ENCODE data around the gene TCL1B. TPM values are rescaled to one million over a fixed set of nuclear protein-coding genes. Genes with fewer than 3 reads are reported as not detected.

Gene TCL1B
- polyA plus RNA-seq, 6 donors from 2014 or later, result 15.0 to 44.0 (median 35.9) TPM

GRCh38 chr14:95675486-95675885, 10.7 kb upstream of the TCL1B start:
- Mint-ChIP-seq H3K27ac (peak overlapping the region in 5 of 6 donors; percentile 20 to 64 (median 44)), H3K4me1 (peaks cover 46 to 90% (median 76%) of the 10 kb centered on the region in 3 donors), H3K36me3 (peaks cover 29 to 40% of the 10 kb centered on the region in 2 donors), H3K9me3 (peaks cover 0 to 6% (median 0%) of the 10 kb centered on the region in 7 donors), H3K4me3 (peak overlapping the region in 4 of 8 donors; percentile 20 to 92 (median 36)), H3K27me3 (no peaks in the 10 kb centered on the region)
- ATAC-seq (ENCODE audit: low read depth in 2 of 2) (no peak), DNase-seq (no peak)

GRCh38 chr14:95677179-95677835, 8.9 kb upstream of the TCL1B start:
- H3K36me3 Mint-ChIP-seq, result peaks cover 18 to 29% of the 10 kb centered on the region in 2 donors
- H3K9me3 Mint-ChIP-seq, result peaks cover 0 to 6% (median 0%) of the 10 kb centered on the region in 7 donors
- peak overlapping the region in 5 of 6 donors; percentile 31 to 90 (median 84) for H3K27ac Mint-ChIP-seq
- no peaks in the 10 kb centered on the region for H3K27me3 Mint-ChIP-seq
- ATAC-seq (ENCODE audit: low read depth in 2 of 2) (peak; percentile 23 to 32), DNase-seq (no peak)
- H3K4me1 Mint-ChIP-seq, result peaks cover 47 to 90% (median 80%) of the 10 kb centered on the region in 3 donors
- peak overlapping the region in 7 of 8 donors; percentile 16 to 82 (median 47) for H3K4me3 Mint-ChIP-seq

DNA sequence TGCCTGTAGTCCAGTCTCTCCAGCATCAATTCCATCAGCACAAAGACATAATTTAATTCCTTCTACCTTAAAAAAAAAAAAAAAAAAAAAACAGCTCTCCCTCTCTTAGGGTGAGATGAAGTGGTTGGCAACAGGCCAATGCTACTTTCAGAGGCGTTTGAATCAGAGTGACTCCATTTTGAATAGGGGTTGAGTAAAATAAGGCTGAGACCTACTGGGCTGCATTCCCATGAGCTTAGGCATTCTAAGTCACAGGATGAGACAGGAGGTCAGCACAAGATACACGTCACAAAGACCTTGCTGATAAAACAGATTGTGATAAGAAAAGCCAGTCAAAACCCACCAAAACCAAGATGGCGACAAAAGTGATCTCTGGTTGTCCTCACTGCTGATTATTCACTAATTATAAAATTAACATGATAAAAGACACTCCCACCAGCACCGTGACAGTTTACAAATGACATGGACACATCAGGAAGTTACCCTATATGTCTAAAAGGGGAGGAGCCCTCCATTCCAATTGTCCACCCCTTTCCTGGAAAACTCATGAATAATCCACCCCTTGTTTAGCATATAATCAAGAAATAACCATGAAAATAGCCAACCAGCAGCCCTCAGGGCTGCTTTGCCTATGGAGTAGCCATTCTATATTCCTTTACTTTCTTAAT, 6.9 kb upstream of the TCL1B start:
- H3K9me3 Mint-ChIP-seq, result peaks cover 0 to 6% (median 2%) of the 10 kb centered on the region in 7 donors
- peaks cover 12 to 29% of the 10 kb centered on the region in 2 donors for H3K36me3 Mint-ChIP-seq
- H3K27me3 Mint-ChIP-seq, result no peaks in the 10 kb centered on the region
- H3K4me3 Mint-ChIP-seq, result peak overlapping the region in 5 of 8 donors; percentile 35 to 79 (median 63)
- H3K27ac Mint-ChIP-seq, result peak overlapping the region in 5 of 6 donors; percentile 28 to 80 (median 68)
- DNase-seq, result no peak
- peaks cover 58 to 92% (median 89%) of the 10 kb centered on the region in 3 donors for H3K4me1 Mint-ChIP-seq
- ATAC-seq (ENCODE audit: low read depth in 2 of 2), result no peak

DNA sequence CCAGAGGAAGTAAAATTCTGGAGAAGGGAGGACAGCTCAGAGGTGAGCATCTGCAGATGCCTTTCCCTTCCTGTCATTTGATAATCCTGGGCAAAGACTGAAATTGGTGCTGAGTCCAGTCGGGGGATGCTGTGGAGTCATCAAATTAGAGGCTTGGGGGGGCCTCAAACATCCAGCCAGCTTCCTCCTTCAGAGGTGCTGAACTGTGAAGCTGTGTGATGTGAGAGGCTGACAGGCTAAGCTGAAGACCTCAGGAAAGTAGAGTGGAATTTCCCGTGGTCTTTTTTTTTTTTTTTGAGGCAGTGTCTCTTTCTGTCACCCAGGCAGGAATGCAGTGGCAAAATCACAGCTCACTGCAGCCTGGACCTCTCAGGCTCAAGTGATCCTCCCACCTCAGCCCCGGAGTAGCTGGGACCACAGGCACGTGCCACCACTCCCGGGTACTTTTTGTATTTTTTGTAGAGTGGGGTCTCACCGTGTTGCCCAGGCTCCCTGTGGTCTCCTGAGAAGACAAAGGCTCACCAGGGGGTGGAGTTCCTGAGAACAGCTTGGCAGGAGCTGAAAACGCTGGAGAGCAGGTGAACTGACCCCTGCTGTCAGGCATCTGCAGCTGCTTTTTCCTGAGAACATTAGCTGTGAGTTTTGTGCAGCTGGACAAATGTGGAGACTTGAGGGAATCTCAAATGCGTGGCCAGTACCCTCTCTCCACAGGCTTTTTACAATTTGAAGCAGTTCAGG, 6.1 kb upstream of the TCL1B start:
- H3K27me3 Mint-ChIP-seq, result no peaks in the 10 kb centered on the region
- peak overlapping the region in 5 of 6 donors; percentile 33 to 85 (median 68) for H3K27ac Mint-ChIP-seq
- DNase-seq (peak; percentile 39), ATAC-seq (ENCODE audit: low read depth in 2 of 2) (peak; percentile 93 to 95)
- H3K4me3 Mint-ChIP-seq, result peak overlapping the region in 7 of 8 donors; percentile 32 to 79 (median 63)
- peaks cover 0 to 6% (median 2%) of the 10 kb centered on the region in 7 donors for H3K9me3 Mint-ChIP-seq
- H3K4me1 Mint-ChIP-seq, result peaks cover 66 to 93% (median 91%) of the 10 kb centered on the region in 3 donors
- peaks cover 12 to 28% of the 10 kb centered on the region in 2 donors for H3K36me3 Mint-ChIP-seq

DNA sequence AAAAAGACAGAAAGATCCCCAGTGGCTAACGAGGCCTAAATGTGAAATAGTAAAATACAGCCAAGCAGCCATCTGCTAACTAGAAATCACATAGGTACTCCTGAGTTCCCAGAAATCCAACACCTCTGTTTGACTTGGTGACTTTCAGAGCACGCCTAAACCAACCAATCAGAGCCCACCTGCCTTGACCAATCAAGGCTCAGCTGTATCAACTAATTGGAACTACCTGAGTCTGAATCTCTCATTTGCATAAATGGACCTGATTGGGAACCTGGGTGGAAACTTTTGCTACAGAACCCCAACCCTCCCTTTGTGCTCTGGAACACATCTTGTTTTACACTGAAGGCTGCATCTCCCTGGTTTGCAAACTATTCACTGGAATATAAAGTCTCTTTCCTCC, 5.1 kb upstream of the TCL1B start:
- Mint-ChIP-seq H3K4me1 (peaks cover 65 to 92% (median 91%) of the 10 kb centered on the region in 3 donors), H3K27me3 (no peaks in the 10 kb centered on the region), H3K27ac (peak overlapping the region in 5 of 6 donors; percentile 3 to 79 (median 56)), H3K4me3 (peak overlapping the region in 3 of 8 donors; percentile 23 to 79 (median 29)), H3K9me3 (peaks cover 0 to 5% (median 2%) of the 10 kb centered on the region in 7 donors), H3K36me3 (peaks cover 6 to 18% of the 10 kb centered on the region in 2 donors)
- DNase-seq (no peak), ATAC-seq (ENCODE audit: low read depth in 2 of 2) (no peak)

GRCh38 chr14:95683793-95684192, 2.4 kb upstream of the TCL1B start:
- Mint-ChIP-seq H3K27me3 (no peaks in the 10 kb centered on the region), H3K27ac (peak overlapping the region in 2 of 6 donors; percentile 53 to 54), H3K36me3 (peaks cover 5 to 6% of the 10 kb centered on the region in 2 donors), H3K4me3 (peak overlapping the region in 3 of 8 donors; percentile 45 to 79 (median 57)), H3K4me1 (peaks cover 61 to 80% (median 74%) of the 10 kb centered on the region in 3 donors), H3K9me3 (peaks cover 0 to 4% (median 0%) of the 10 kb centered on the region in 7 donors)
- no peak for DNase-seq
- ATAC-seq (ENCODE audit: low read depth in 2 of 2), result no peak

GRCh38 chr14:95686935-95687334, 709 bp downstream of the TCL1B start:
- no peaks in the 10 kb centered on the region for H3K27me3 Mint-ChIP-seq
- H3K4me3 Mint-ChIP-seq, result peak overlapping the region in 7 of 8 donors; percentile 33 to 86 (median 47)

DNA sequence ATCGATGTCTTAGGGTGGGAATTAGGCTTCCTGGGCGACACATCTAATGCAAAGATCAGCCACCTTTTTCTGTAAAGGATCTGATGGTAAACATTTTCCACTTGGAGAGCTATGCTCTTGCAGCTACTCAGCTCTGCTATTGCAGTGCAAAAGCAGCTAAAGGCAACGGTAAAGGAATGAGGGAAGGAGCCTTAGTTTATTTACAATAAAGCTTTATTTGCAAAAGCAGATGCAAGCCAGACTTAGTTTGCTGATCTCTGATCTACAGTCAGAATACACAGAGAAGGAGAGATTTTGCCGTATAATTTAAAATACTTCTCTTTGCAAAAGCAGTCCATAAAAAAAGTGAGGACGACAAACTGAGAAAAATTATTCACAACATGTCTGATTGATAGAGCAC, 3.2 kb downstream of the TCL1B start:
- H3K4me3 Mint-ChIP-seq, result peak overlapping the region in 1 of 8 donors; percentile 56
- peaks cover 11 to 18% of the 10 kb centered on the region in 2 donors for H3K36me3 Mint-ChIP-seq
- H3K27ac Mint-ChIP-seq, result peak overlapping the region in 2 of 6 donors; percentile 37 to 57
- no peak for ATAC-seq (ENCODE audit: low read depth in 2 of 2)
- no peaks in the 10 kb centered on the region for H3K27me3 Mint-ChIP-seq
- no peak for DNase-seq
- H3K9me3 Mint-ChIP-seq, result no peaks in the 10 kb centered on the region
- peaks cover 56 to 73% (median 63%) of the 10 kb centered on the region in 3 donors for H3K4me1 Mint-ChIP-seq

More at GRCh38 chr14:95686935-95687334, 709 bp downstream of the TCL1B start:
- H3K36me3 Mint-ChIP-seq, result peaks cover under 1 to 2% of the 10 kb centered on the region in 2 donors
- no peak for ATAC-seq (ENCODE audit: low read depth in 2 of 2)
- peak overlapping the region in 1 of 6 donors; percentile 70 for H3K27ac Mint-ChIP-seq
- H3K4me1 Mint-ChIP-seq, result peaks cover 57 to 71% (median 65%) of the 10 kb centered on the region in 3 donors
- H3K9me3 Mint-ChIP-seq, result peaks cover 0 to 4% (median 0%) of the 10 kb centered on the region in 7 donors
- DNase-seq, result no peak

GRCh38 chr14:95690815-95691214, 4.6 kb downstream of the TCL1B start:
- Mint-ChIP-seq H3K9me3 (no peaks in the 10 kb centered on the region), H3K4me1 (peaks cover 51 to 73% (median 58%) of the 10 kb centered on the region in 3 donors), H3K27me3 (no peaks in the 10 kb centered on the region), H3K36me3 (peaks cover 11 to 18% of the 10 kb centered on the region in 2 donors), H3K27ac (peak overlapping the region in 5 of 6 donors; percentile 35 to 83 (median 73)), H3K4me3 (peak overlapping the region in 3 of 8 donors; percentile 12 to 30 (median 29))
- ATAC-seq (ENCODE audit: low read depth in 2 of 2) (no peak), DNase-seq (no peak)

- ATAC-seq (ENCODE audit: low read depth in 2 of 2) (no peak), DNase-seq (no peak)
- Mint-ChIP-seq H3K36me3 (peaks cover 11 to 18% of the 10 kb centered on the region in 2 donors), H3K27me3 (no peaks in the 10 kb centered on the region), H3K27ac (peak overlapping the region in 5 of 6 donors; percentile 35 to 95 (median 63)), H3K9me3 (no peaks in the 10 kb centered on the region), H3K4me3 (peak overlapping the region in 2 of 8 donors; percentile 21 to 29), H3K4me1 (peaks cover 58 to 79% (median 64%) of the 10 kb centered on the region in 3 donors)
Observed at GRCh38 chr14:95691591-95691990, 5.4 kb downstream of the TCL1B start.

- Mint-ChIP-seq H3K9me3 (no peaks in the 10 kb centered on the region), H3K27ac (peak overlapping the region in 5 of 6 donors; percentile 20 to 95 (median 75)), H3K36me3 (peaks cover 11 to 18% of the 10 kb centered on the region in 2 donors), H3K4me1 (peaks cover 57 to 79% (median 64%) of the 10 kb centered on the region in 3 donors), H3K4me3 (peak overlapping the region in 3 of 8 donors; percentile 30 to 77 (median 73)), H3K27me3 (no peaks in the 10 kb centered on the region)
- DNase-seq (no peak), ATAC-seq (ENCODE audit: low read depth in 2 of 2) (no peak)
Observed at GRCh38 chr14:95692109-95692508, 5.9 kb downstream of the TCL1B start.

DNA sequence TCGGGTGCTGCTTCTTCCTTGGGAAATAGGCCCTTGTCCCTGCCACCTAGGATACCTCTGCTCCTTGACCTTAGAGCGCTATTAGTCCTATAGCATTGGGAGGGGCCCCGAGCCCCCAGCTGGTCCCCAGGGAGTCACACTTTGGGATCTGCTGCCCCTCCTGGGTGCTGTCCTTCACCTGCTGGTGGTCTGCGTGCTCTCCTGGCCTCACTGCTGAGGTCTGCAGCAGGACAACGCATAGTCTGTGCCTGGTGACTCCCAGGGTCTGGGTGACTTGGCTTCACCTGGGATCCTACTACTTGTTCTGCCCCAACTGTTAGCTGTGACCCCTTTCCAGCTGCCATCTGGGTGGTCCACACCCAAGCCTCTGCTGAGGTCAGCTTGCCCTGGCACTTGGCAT, 8.8 kb downstream of the TCL1B start:
- no peak for ATAC-seq (ENCODE audit: low read depth in 2 of 2)
- H3K27me3 Mint-ChIP-seq, result no peaks in the 10 kb centered on the region

More for the DNA sequence above, 8.8 kb downstream of the TCL1B start:
- DNase-seq, result no peak
- Mint-ChIP-seq H3K27ac (peak overlapping the region; percentile 93 to 99 (median 97)), H3K4me1 (peaks cover 75 to 99% (median 90%) of the 10 kb centered on the region in 3 donors), H3K4me3 (peak overlapping the region in 7 of 8 donors; percentile 42 to 89 (median 58)), H3K9me3 (no peaks in the 10 kb centered on the region), H3K36me3 (peaks cover 18 to 21% of the 10 kb centered on the region in 2 donors)
